B cell (primary cell): ENCODE measurements around the gene YWHAG.

Experiments used
- EZH2 ChIP-seq: IDR thresholded peaks from 2 replicates; pipeline ENCODE4 v1.6.1; 2012; ENCODE audit warnings: borderline replicate concordance, low read depth, mild to moderate bottlenecking, moderate library complexity, low read length; ENCODE audit not compliant: insufficient read depth, poor library complexity, severe bottlenecking
- TF ChIP-seq, protein P1 (sequence below): fragments of 200-600 bp; IDR thresholded peaks from one replicate; pipeline ENCODE4 v1.8.0; 2022; ENCODE audit warnings: antibody characterized with exemption, mild to moderate bottlenecking

- TF ChIP-seq, protein P1, sequence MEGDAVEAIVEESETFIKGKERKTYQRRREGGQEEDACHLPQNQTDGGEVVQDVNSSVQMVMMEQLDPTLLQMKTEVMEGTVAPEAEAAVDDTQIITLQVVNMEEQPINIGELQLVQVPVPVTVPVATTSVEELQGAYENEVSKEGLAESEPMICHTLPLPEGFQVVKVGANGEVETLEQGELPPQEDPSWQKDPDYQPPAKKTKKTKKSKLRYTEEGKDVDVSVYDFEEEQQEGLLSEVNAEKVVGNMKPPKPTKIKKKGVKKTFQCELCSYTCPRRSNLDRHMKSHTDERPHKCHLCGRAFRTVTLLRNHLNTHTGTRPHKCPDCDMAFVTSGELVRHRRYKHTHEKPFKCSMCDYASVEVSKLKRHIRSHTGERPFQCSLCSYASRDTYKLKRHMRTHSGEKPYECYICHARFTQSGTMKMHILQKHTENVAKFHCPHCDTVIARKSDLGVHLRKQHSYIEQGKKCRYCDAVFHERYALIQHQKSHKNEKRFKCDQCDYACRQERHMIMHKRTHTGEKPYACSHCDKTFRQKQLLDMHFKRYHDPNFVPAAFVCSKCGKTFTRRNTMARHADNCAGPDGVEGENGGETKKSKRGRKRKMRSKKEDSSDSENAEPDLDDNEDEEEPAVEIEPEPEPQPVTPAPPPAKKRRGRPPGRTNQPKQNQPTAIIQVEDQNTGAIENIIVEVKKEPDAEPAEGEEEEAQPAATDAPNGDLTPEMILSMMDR, result no peak
- TF ChIP-seq EZH2, result no peak
Observed at GRCh38 chr7:76330673-76331072, 28.1 kb downstream of the YWHAG start.
